ENCODE data around the gene IMPA2. TPM values are rescaled to one million over a fixed set of nuclear protein-coding genes. Genes with fewer than 3 reads are reported as not detected.
A peak's percentile ranks its signal among the peaks of the same experiment; 100 is the strongest.

IMPA2 gene
- total and polyA plus RNA-seq, 2 of the 8 experiments (the other 6 are each of a cell fraction or from before 2014, with no cell fraction given), result 102 to 140 TPM

GRCh38 chr18:12059334-12060181 is 78.3 kb downstream of the IMPA2 start:
- 89% methylated on average over 16 of the region's 16 CpGs; no CpG with 5 or more reads in 1 of the 2 experiments for WGBS, 2 experiments (ENCODE audit: extremely low coverage in 1 of 2, insufficient coverage in 1 of 2, insufficient read length in 1 of 2, insufficient replicate concordance in 2 of 2, low coverage in 1 of 2, low lambda C conversion rate in 2 of 2, missing lambda C conversion rate in 1 of 2)
- no peak overlapping the region for H2BK20ac ChIP-seq (ENCODE audit: low read length)
- H3K9ac ChIP-seq (replicated peaks in 1 of 4; ENCODE audit: extremely low read depth in 1 of 4, low read depth in 3 of 4, low read length in 3 of 4), result no peak overlapping the region
- H3K79me2 ChIP-seq (ENCODE audit: control insufficient read depth in 1 of 2, insufficient read depth in 2 of 2, low read length in 2 of 2), result no peaks in the 10 kb centered on the region
- POLR2A ChIA-PET (ENCODE audit: partially characterized antibody), result no interaction called here
- no peak overlapping the region for H3K23ac ChIP-seq (ENCODE audit: insufficient read length)
- no peaks in the 10 kb centered on the region; a peak in 1 of 4 replicates for H3K9me3 ChIP-seq (ENCODE audit: insufficient read depth in 2 of 2, low read depth in 1 of 2, low read length in 1 of 2)
- H2BK15ac ChIP-seq (ENCODE audit: low read length), result no peak overlapping the region
- DNase-seq (ENCODE audit: low read depth in 1 of 2, low spot score in 2 of 2), result no peak
- no peak overlapping the region for H3K4ac ChIP-seq (replicated peaks; ENCODE audit: insufficient read length, low read depth, low read length)
- no peak overlapping the region for H4K5ac ChIP-seq (ENCODE audit: insufficient read length, low read depth, low read length)
- H2BK5ac ChIP-seq (ENCODE audit: low read depth, low read length), result no peak overlapping the region
- FAIRE-seq, result no peak
- no peak overlapping the region for H2AK5ac ChIP-seq (ENCODE audit: low read depth, low read length)
- 0 out of 2 replicates have a peak, but pooled peaks cover 1% of the 10 kb centered on the region for H3K23me2 ChIP-seq (ENCODE audit: low read depth, low read length)
- no peaks in the 10 kb centered on the region for H3K79me1 ChIP-seq (ENCODE audit: low read depth, low read length)
- no peaks in the 10 kb centered on the region for H4K20me1 ChIP-seq (replicated peaks in 1 of 2; ENCODE audit: control insufficient read depth in 1 of 2, insufficient read depth in 2 of 2, low read length in 2 of 2)
- H3K36me3 ChIP-seq (ENCODE audit: control insufficient read depth in 2 of 4, insufficient read depth in 4 of 4, low read length in 3 of 4), result no peaks in the 10 kb centered on the region
- no peaks in the 10 kb centered on the region for H3K27me3 ChIP-seq (replicated peaks in 1 of 4; ENCODE audit: control insufficient read depth in 3 of 4, extremely low read depth in 1 of 4, insufficient read depth in 3 of 4, low read length in 3 of 4)
- no peak overlapping the region for H3K14ac ChIP-seq (ENCODE audit: insufficient read length)
- H3K4me2 ChIP-seq (ENCODE audit: insufficient read depth in 1 of 2, low read depth in 2 of 2, low read length in 2 of 2), result no peak overlapping the region
- no peak overlapping the region for H3K4me3 ChIP-seq (ENCODE audit: extremely low read depth in 1 of 4, insufficient read depth in 2 of 4, low read depth in 3 of 4, low read length in 4 of 4)
- no peak overlapping the region for H3K18ac ChIP-seq (ENCODE audit: extremely low read depth, low read length)
- no peak overlapping the region for H2BK12ac ChIP-seq (ENCODE audit: low read depth, low read length)
- H4K8ac ChIP-seq (ENCODE audit: extremely low read depth, insufficient read depth, low read length), result no peak overlapping the region
- H2BK120ac ChIP-seq (replicated peaks; ENCODE audit: low read depth, low read length), result no peak overlapping the region
- peak overlapping the region; percentile 65; the same call in 1 of the 2 replicates for H2AFZ ChIP-seq (ENCODE audit: low read length)
- no peak overlapping the region for H4K91ac ChIP-seq (replicated peaks; ENCODE audit: insufficient read length, low read length)
- H3K4me1 ChIP-seq (replicated peaks in 1 of 4; ENCODE audit: control insufficient read depth in 3 of 4, insufficient read depth in 4 of 4, low read length in 3 of 4), result no peaks in the 10 kb centered on the region; a peak in 1 of 7 replicates
- CTCF ChIA-PET (ENCODE audit: partially characterized antibody), result interaction anchor here (0.8 to 1.5 kb wide), 3 partner anchors 10 to 70 kb away, joined by 3 to 7 read pairs (median 5); no protein-coding TSS in a partner anchor
- no peak overlapping the region for H3K27ac ChIP-seq (ENCODE audit: low read depth, low read length)
- no peak overlapping the region for H3K56ac ChIP-seq (replicated peaks; ENCODE audit: insufficient read length, low read depth, low read length)
- TF ChIP-seq CBX5 (IDR thresholded peaks at IDR 0.05; ENCODE audit: low read depth, low read length) (no peak), NRF1 (IDR thresholded peaks at IDR 0.05; ENCODE audit: low read depth, low read length) (no peak), SIRT6 (IDR thresholded peaks at IDR 0.05; ENCODE audit: low read length) (no peak), POLR2A (IDR thresholded peaks at IDR 0.05; ENCODE audit: control extremely low read depth in 1 of 2, low read depth in 2 of 2, low read length in 2 of 2) (no peak), SP2 (IDR thresholded peaks at IDR 0.05; ENCODE audit: low read length) (no peak), RNF2 (IDR thresholded peaks at IDR 0.05; ENCODE audit: borderline replicate concordance, low read depth, low read length, missing control alignments, poor library complexity, severe bottlenecking) (no peak), CHD2 (IDR thresholded peaks at IDR 0.05; ENCODE audit: low read length) (no peak), SIN3A (conservative IDR thresholded peaks at IDR 0.05 in 1 of 2, IDR thresholded peaks at IDR 0.05 in 1 of 2; ENCODE audit: low read depth in 1 of 2, low read length in 2 of 2) (no peak), CTBP2 (IDR thresholded peaks at IDR 0.05; ENCODE audit: borderline replicate concordance, insufficient read depth, insufficient read length, low read length) (no peak), KDM5A (IDR thresholded peaks at IDR 0.05; ENCODE audit: low read length) (no peak), EP300 (IDR thresholded peaks at IDR 0.05; ENCODE audit: borderline replicate concordance in 1 of 2, low read depth in 2 of 2, low read length in 2 of 2) (no peak), HDAC6 (IDR thresholded peaks at IDR 0.05; ENCODE audit: low read depth, low read length) (no peak)

All from H1 (cell line).